GM21576 (cell line): Measurements from ENCODE around the gene MADD.

ENCODE experiments used
- ATAC-seq: cut with Tn5 transposase; IDR thresholded peaks from one replicate; pipeline ENCODE4 v1.9.1; 2021; ENCODE audit warnings: mild to moderate bottlenecking, moderate library complexity; ENCODE audit not compliant: unreplicated experiment

Gene MADD

GRCh38 chr11:47355283-47356128, 85.6 kb downstream of the MADD start:
- ATAC-seq, result no peak

GRCh38 chr11:47356129-47356997, 86.4 kb downstream of the MADD start:
- ATAC-seq, result no peak

GRCh38 chr11:47356998-47357329, 87.0 kb downstream of the MADD start:
- no peak for ATAC-seq

GRCh38 chr11:47357985-47358730, 88.2 kb downstream of the MADD start:
- ATAC-seq, result no peak

- no peak for ATAC-seq
Observed at GRCh38 chr11:47358731-47359051, 88.8 kb downstream of the MADD start.

- ATAC-seq, result no peak
Observed at GRCh38 chr11:47359162-47359561, 89.2 kb downstream of the MADD start.

GRCh38 chr11:47359586-47359985, 89.7 kb downstream of the MADD start:
- no peak for ATAC-seq

GRCh38 chr11:47360341-47360740, 90.4 kb downstream of the MADD start:
- no peak for ATAC-seq

GRCh38 chr11:47361419-47361818, 91.5 kb downstream of the MADD start:
- ATAC-seq, result no peak

GRCh38 chr11:47366020-47366490, 96.1 kb downstream of the MADD start:
- ATAC-seq, result no peak

GRCh38 chr11:47369676-47370075, 99.7 kb downstream of the MADD start:
- ATAC-seq, result no peak

GRCh38 chr11:47372422-47372821, 102.5 kb downstream of the MADD start:
- ATAC-seq, result no peak

- ATAC-seq, result peak; percentile 40
Observed at GRCh38 chr11:47373876-47374719, 104.2 kb downstream of the MADD start.

GRCh38 chr11:47374720-47375019, 104.7 kb downstream of the MADD start:
- ATAC-seq, result no peak

- no peak for ATAC-seq
Observed at GRCh38 chr11:47375020-47375419, 105.1 kb downstream of the MADD start.

- ATAC-seq, result no peak
Observed at GRCh38 chr11:47375546-47376085, 105.7 kb downstream of the MADD start.

GRCh38 chr11:47376107-47376524, 106.2 kb downstream of the MADD start:
- no peak for ATAC-seq

GRCh38 chr11:47376525-47377371, 106.8 kb downstream of the MADD start:
- no peak for ATAC-seq

- ATAC-seq, result no peak
Observed at GRCh38 chr11:47377571-47378009, 107.7 kb downstream of the MADD start.
